Ovary (tissue), 9 donors: ENCODE measurements around the gene TMEM271. TPM values are rescaled to one million over a fixed set of nuclear protein-coding genes. Genes with fewer than 3 reads are reported as not detected.
"Not testable (repeated sequence)": the region's sequence is repeated elsewhere in the genome, so short reads cannot be mapped to it uniquely, and the experiment has no call there.

Source experiments
- DNase-seq, 5 donors: peaks; one replicate each; pipeline ENCODE4 v3.0.0-alpha.2; 2019 to 2020
- H3K27ac ChIP-seq, 2 donors: fragments of 200-600 bp; one replicate each; pipeline versions ENCODE4 v1.5.1 to v1.8.0; 2019 to 2022
- H3K27me3 ChIP-seq: fragments of 200-600 bp; one replicate; pipeline ENCODE4 v1.8.0; 2022
- H3K36me3 ChIP-seq: fragments of 200-600 bp; sonication (generic); one replicate; pipeline ENCODE4 v1.5.1; 2019
- H3K4me1 ChIP-seq: one replicate; pipeline ENCODE4 v1.8.1; 2013; ENCODE audit warnings: mild to moderate bottlenecking, moderate library complexity; ENCODE audit not compliant: insufficient read depth
- H3K4me3 ChIP-seq: fragments of 200-600 bp; sonication (generic); one replicate; pipeline ENCODE4 v1.5.1; 2017
- H3K9me3 ChIP-seq, 2 donors: fragments of 200-600 bp in 1 of 2; sonication (generic) in 1 of 2; one replicate each; pipeline versions ENCODE4 v1.5.1 to v1.8.1; 2013 to 2019; ENCODE audit warnings: mild to moderate bottlenecking in 1 of 2, moderate library complexity in 1 of 2
- EP300 ChIP-seq: sonication (generic); formaldehyde crosslinking; IDR thresholded peaks from one replicate; pipeline ENCODE4 v1.6.1; 2017; ENCODE audit warnings: antibody characterized with exemption
- POLR2A ChIP-seq: fragments of 450-650 bp; IDR thresholded peaks from one replicate; pipeline ENCODE4 v1.6.1; 2017; ENCODE audit warnings: antibody characterized with exemption, mild to moderate bottlenecking, moderate library complexity
- WGBS, 3 donors: extraction: QIAGEN DNeasy Blood & Tissue Kit in 1 of 3; methylation state at CpG; one replicate each; pipeline versions ENCODE4 v1.1.5 to v1.1.7; 2013 to 2017; 5-methylcytosine and 5-hydroxymethylcytosine counted together
- intact Hi-C, 4 donors: fragments of 100-400 bp; cut with DNase I; formaldehyde crosslinking; loops; one replicate each; pipeline versions ENCODE4 v1.11.0 to v1.15.1; 2022 to 2023
- polyA plus RNA-seq, 2 donors: library from polyadenylated mRNA; stranded (reverse); fragments of 200-250 nt in 1 of 2; fragments of 350-450 nt in 1 of 2; fragmentation: Illumina TruSeq in 1 of 2; extraction: RNeasy Lipid Tissue Mini Kit (QIAGEN cat#74804) in 1 of 2; gene quantifications; one replicate each; pipeline ENCODE4 v1.2.3, GENCODE V29; 2013 to 2014
- total RNA-seq, 7 donors: library from RNA; depleted of rRNA in 2 of 7; stranded (reverse); fragments of >200 nt in 2 of 7; fragmentation: NEBNext Ultra II Directional in 3 of 7; extraction: Animal tissue kit (Norgen Biotek cat#: 25700) in 3 of 7; gene quantifications; one replicate each; pipeline versions ENCODE4 v1.1.0 to v1.2.4, GENCODE V29; 2016 to 2023
- TF ChIP-seq, protein P1 (sequence below), 3 donors: fragments of 450-650 bp in 2 of 3; fragments of 200-600 bp in 1 of 3; IDR thresholded peaks; one replicate each; pipeline versions ENCODE4 v1.5.1 to v1.8.0; 2016 to 2022; ENCODE audit warnings: antibody characterized with exemption in 3 of 3, mild to moderate bottlenecking in 1 of 3
- donor health status: DM: no; HTN: no; CAD: no; lungs with moderate emphysema.
- donor health status: DM: no; HTN: no; CAD: no.
- donor health status: Bipolar disorder and iron deficiency.
- donor health status: DM: yes; HTN: yes; CAD: no.
- donor health status: DM: no; HTN: no; CAD: no.
- donor health status: DM: yes; HTN: yes; CAD: no.

TMEM271 gene
- total and polyA plus RNA-seq, 9 donors: not detected

DNA sequence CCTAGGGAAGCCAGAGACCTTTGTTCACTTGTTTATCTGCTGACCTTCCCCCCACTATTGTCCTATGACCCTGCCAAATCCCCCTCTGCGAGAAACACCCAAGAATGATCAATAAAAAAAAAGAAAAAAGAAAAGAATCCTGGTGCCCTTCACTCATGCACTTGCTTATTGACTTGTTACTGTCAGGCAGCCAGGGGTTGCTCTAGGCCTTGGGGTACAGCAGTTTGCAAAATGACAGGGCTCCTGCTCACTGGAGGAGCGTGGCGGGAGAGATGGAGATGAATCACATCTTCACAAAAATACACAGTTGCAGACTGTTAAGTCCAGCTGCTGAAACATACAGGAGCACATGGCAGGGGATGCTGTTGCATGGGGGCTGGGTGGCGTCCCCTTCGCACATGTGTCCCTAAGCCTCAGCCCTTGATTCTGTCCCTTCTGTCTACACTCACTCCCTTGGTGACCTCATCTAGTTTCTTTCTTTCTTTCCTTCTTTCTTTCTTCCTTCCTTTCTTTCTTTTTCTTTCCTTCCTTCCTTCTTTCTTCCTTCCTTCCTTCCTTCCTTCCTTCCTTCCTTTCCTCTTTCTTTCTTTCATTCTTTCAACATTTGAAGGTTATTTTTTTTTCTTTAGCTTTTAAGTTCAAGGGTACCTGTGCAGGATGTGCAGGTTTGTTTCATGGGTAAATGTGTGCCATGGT, 16.9 kb upstream of the TMEM271 start:
- Histone ChIP-seq H3K27me3 (no peaks in the 10 kb centered on the region), H3K27ac (no peak overlapping the region), H3K9me3 (peaks cover 0 to 7% of the 10 kb centered on the region in 2 donors), H3K4me3 (no peak overlapping the region), H3K4me1 (no peaks in the 10 kb centered on the region), H3K36me3 (no peaks in the 10 kb centered on the region)
- DNase-seq: no peak
- WGBS, 3 donors: 61 to 69% (median 65%) methylated on average over 5 of the region's 5 CpGs
- TF ChIP-seq, protein P1, sequence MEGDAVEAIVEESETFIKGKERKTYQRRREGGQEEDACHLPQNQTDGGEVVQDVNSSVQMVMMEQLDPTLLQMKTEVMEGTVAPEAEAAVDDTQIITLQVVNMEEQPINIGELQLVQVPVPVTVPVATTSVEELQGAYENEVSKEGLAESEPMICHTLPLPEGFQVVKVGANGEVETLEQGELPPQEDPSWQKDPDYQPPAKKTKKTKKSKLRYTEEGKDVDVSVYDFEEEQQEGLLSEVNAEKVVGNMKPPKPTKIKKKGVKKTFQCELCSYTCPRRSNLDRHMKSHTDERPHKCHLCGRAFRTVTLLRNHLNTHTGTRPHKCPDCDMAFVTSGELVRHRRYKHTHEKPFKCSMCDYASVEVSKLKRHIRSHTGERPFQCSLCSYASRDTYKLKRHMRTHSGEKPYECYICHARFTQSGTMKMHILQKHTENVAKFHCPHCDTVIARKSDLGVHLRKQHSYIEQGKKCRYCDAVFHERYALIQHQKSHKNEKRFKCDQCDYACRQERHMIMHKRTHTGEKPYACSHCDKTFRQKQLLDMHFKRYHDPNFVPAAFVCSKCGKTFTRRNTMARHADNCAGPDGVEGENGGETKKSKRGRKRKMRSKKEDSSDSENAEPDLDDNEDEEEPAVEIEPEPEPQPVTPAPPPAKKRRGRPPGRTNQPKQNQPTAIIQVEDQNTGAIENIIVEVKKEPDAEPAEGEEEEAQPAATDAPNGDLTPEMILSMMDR (IDR thresholded peaks at IDR 0.05): no peak
- TF ChIP-seq EP300: no peak
- TF ChIP-seq POLR2A: no peak
- intact Hi-C loops: no loop called here

- H3K4me3 ChIP-seq, H3K27ac ChIP-seq, H3K9me3 ChIP-seq, H3K27me3 ChIP-seq, H3K36me3 ChIP-seq, DNase-seq, H3K4me1 ChIP-seq, intact Hi-C loops: not testable (repeated sequence)
- 77 to 83% (median 78%) methylated on average over 11 to 13 of the region's 13 CpGs for WGBS, 3 donors
These were observed 16.1 kb upstream of the TMEM271 start for GRCh38 chr4:592178-592577.

DNA sequence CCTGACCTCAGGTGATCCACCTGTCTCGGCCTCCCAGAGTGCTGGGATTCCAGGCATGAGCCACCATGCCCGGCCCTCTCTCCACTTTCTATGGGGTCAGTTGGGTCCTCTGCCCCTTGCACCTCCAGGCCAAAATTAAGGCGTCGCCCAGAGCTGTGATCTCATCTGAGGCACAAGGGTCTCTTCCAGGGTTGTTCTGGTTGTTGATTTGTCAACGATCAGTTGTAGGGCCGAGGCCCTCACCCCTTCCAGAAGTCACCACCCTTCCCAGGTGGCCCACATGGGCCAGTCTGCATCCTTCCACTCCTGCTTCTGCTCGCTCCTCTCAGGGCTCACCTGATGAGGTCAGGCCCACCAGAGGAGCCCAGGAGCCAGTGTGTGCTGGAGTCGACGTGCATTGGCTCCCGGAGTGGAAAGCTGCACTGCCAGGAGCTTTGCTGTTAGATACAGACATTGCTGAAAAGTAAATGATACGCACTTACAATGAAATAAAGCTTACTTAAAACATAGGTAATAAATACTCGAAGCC, 14.3 kb upstream of the TMEM271 start:
- H3K4me1 ChIP-seq: no peaks in the 10 kb centered on the region
- 91 to 93% (median 92%) methylated on average over 12 of the region's 12 CpGs for WGBS, 3 donors
- H3K9me3 ChIP-seq: peaks cover 0 to 9% of the 10 kb centered on the region in 2 donors
- DNase-seq: no peak
- no peak overlapping the region for H3K27ac ChIP-seq
- no peaks in the 10 kb centered on the region for H3K27me3 ChIP-seq
- H3K36me3 ChIP-seq: no peaks in the 10 kb centered on the region
- intact Hi-C loops: no loop called here
- no peak overlapping the region for H3K4me3 ChIP-seq
- TF ChIP-seq POLR2A: no peak
- TF ChIP-seq, protein P1 (IDR thresholded peaks at IDR 0.05): no peak

- 74 to 78% (median 76%) methylated on average over 16 of the region's 16 CpGs for WGBS, 3 donors
- no peaks in the 10 kb centered on the region for H3K27me3 ChIP-seq
- intact Hi-C loops: no loop called here
These were observed 13.3 kb upstream of the TMEM271 start for GRCh38 chr4:589219-589963.

More at GRCh38 chr4:589219-589963, 13.3 kb upstream of the TMEM271 start:
- TF ChIP-seq EP300 (no peak), POLR2A (no peak)
- TF ChIP-seq, protein P1 (IDR thresholded peaks at IDR 0.05): no peak
- Histone ChIP-seq H3K4me3 (no peak overlapping the region), H3K9me3 (peaks cover 0 to 9% of the 10 kb centered on the region in 2 donors), H3K36me3 (no peaks in the 10 kb centered on the region), H3K27ac (no peak overlapping the region), H3K4me1 (no peaks in the 10 kb centered on the region)
- DNase-seq: no peak
